Spleen (tissue), 11 donors: ENCODE data around the gene BANP. TPM values are rescaled to one million over a fixed set of nuclear protein-coding genes. Genes with fewer than 3 reads are reported as not detected.
"Not testable (repeated sequence)": the region's sequence is repeated elsewhere in the genome, so short reads cannot be mapped to it uniquely, and the experiment has no call there.

Experiments used
- DNase-seq: peaks from one replicate; pipeline ENCODE4 v3.0.0-alpha.2; 2020
- H3K27ac ChIP-seq, 8 donors: fragments of 200-600 bp; sonication (generic) in 7 of 8; 1 replicate in 4 of 8; 2 replicates in 4 of 8; pipeline versions ENCODE4 v1.5.0 to v1.8.0; 2016 to 2021; ENCODE audit warnings: inconsistent platforms in 4 of 8, mild to moderate bottlenecking in 4 of 8, moderate library complexity in 1 of 8
- H3K27me3 ChIP-seq, 7 donors: fragments of 200-600 bp; sonication (generic) in 6 of 7; replicated peaks in 1 of 7; 1 replicate in 4 of 7; 2 replicates in 3 of 7; pipeline versions ENCODE4 v1.5.0 to v1.8.0; 2016 to 2021; ENCODE audit warnings: inconsistent platforms in 3 of 7, mild to moderate bottlenecking in 1 of 7
- H3K36me3 ChIP-seq, 6 donors: fragments of 200-600 bp; sonication (generic) in 5 of 6; 1 replicate in 4 of 6; 2 replicates in 2 of 6; pipeline versions ENCODE4 v1.5.0 to v1.8.0; 2016 to 2021; ENCODE audit warnings: inconsistent platforms in 2 of 6
- H3K4me1 ChIP-seq, 6 donors: fragments of 200-600 bp; sonication (generic) in 5 of 6; 1 replicate in 3 of 6; 2 replicates in 3 of 6; pipeline versions ENCODE4 v1.5.0 to v1.8.0; 2016 to 2021; ENCODE audit warnings: inconsistent platforms in 3 of 6
- H3K4me3 ChIP-seq, 8 donors: fragments of 200-600 bp; sonication (generic) in 7 of 8; 1 replicate in 4 of 8; 2 replicates in 4 of 8; pipeline versions ENCODE4 v1.5.0 to v1.8.0; 2016 to 2021; ENCODE audit warnings: inconsistent platforms in 4 of 8, mild to moderate bottlenecking in 4 of 8, moderate library complexity in 2 of 8
- H3K9me3 ChIP-seq, 8 donors: fragments of 200-600 bp; sonication (generic) in 7 of 8; 1 replicate in 4 of 8; 2 replicates in 4 of 8; pipeline versions ENCODE4 v1.5.0 to v1.8.0; 2016 to 2021; ENCODE audit warnings: inconsistent platforms in 4 of 8
- POLR2A ChIP-seq, 3 donors: fragments of 450-650 bp; IDR thresholded peaks; one replicate each; pipeline ENCODE4 v1.5.1; 2017; ENCODE audit warnings: antibody characterized with exemption in 3 of 3, mild to moderate bottlenecking in 1 of 3
- POLR2AphosphoS5 ChIP-seq, 3 donors: sonication (generic); formaldehyde crosslinking; IDR thresholded peaks; one replicate each; pipeline ENCODE4 v1.5.1; 2017; ENCODE audit warnings: antibody characterized with exemption in 3 of 3
- WGBS, 5 donors: extraction: QIAGEN DNeasy Blood & Tissue Kit in 3 of 5; methylation state at CpG; one replicate each; pipeline versions ENCODE4 v1.1.5 to v1.1.7; 2013 to 2018; 5-methylcytosine and 5-hydroxymethylcytosine counted together
- intact Hi-C: fragments of 100-400 bp; cut with DNase I; formaldehyde crosslinking; loops from one replicate; pipeline ENCODE4 v1.15.0; 2023; ENCODE audit warnings: low total_unique reads
- polyA plus RNA-seq, 3 donors: library from polyadenylated mRNA; stranded (reverse); fragments of 200-250 nt; gene quantifications; one replicate each; pipeline ENCODE4 v1.2.1, GENCODE V29; 2013
- total RNA-seq, 7 donors: library from RNA; depleted of rRNA in 3 of 7; stranded (reverse); fragments of >200 nt in 3 of 7; fragmentation: NEBNext Ultra II Directional in 4 of 7; extraction: Animal tissue kit (Norgen Biotek cat#: 25700) in 4 of 7; gene quantifications; one replicate each; pipeline versions ENCODE4 v1.1.0 to v1.2.1, GENCODE V29; 2016 to 2021
- TF ChIP-seq, protein P1 (sequence below), 11 experiments: fragments of 200-600 bp in 7 of 11; fragments of 450-650 bp in 4 of 11; sonication (generic) in 4 of 11; IDR thresholded peaks in 8 of 11; conservative IDR thresholded peaks in 3 of 11; 1 replicate in 7 of 11; 2 replicates in 4 of 11; pipeline versions ENCODE4 v1.4.0 to v1.8.0; 2016 to 2021; ENCODE audit warnings: antibody characterized with exemption in 11 of 11, inconsistent platforms in 4 of 11, mild to moderate bottlenecking in 1 of 11
- donor health status: healthy with polysubstance abuse.
- donor health status: DM: no; HTN: no; CAD: no; lungs with moderate emphysema.
- donor health status: DM: no; HTN: no; CAD: no.
- donor health status: Bipolar disorder and iron deficiency.
- donor health status: healthy.
- donor health status: DM: no; HTN: no; CAD: no.
- donor health status: DM: yes; HTN: yes; CAD: no.

The BANP gene
- total and polyA plus RNA-seq, 10 donors: 15.9 to 57.1 (median 42.7) TPM

DNA sequence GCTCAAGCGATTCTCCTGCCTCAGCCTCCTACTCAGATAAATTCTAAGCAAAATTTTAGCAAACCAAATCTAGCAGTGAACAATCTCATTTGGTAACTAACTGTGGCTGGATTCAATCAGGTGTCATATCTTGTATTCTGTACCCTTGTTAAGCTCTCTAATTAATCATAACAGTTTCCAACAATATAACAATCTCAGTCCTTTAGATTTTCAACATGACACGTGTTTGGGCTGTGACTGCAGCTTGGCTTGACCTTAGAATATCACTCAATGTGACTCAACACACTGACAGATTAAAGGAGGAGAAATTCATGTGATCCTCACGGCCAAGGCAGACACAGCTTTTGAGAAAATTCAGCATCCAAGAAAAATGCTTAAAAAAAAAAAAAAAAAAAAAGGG lies 133.6 kb downstream of the BANP start:
- Histone ChIP-seq H3K4me3 (no peak overlapping the region), H3K27ac (no peak overlapping the region), H3K9me3 (no peaks in the 10 kb centered on the region), H3K36me3 (peaks cover 0 to 19% (median 7%) of the 10 kb centered on the region in 6 donors), H3K27me3 (no peaks in the 10 kb centered on the region), H3K4me1 (peaks cover 0 to 30% (median 10%) of the 10 kb centered on the region in 6 donors)
- TF ChIP-seq POLR2A (IDR thresholded peaks at IDR 0.05) (no peak), POLR2AphosphoS5 (IDR thresholded peaks at IDR 0.05) (no peak)
- 88 to 92% (median 90%) methylated on average over 3 of the region's 3 CpGs for WGBS, 5 donors
- DNase-seq: no peak
- intact Hi-C loops: no loop called here

DNA sequence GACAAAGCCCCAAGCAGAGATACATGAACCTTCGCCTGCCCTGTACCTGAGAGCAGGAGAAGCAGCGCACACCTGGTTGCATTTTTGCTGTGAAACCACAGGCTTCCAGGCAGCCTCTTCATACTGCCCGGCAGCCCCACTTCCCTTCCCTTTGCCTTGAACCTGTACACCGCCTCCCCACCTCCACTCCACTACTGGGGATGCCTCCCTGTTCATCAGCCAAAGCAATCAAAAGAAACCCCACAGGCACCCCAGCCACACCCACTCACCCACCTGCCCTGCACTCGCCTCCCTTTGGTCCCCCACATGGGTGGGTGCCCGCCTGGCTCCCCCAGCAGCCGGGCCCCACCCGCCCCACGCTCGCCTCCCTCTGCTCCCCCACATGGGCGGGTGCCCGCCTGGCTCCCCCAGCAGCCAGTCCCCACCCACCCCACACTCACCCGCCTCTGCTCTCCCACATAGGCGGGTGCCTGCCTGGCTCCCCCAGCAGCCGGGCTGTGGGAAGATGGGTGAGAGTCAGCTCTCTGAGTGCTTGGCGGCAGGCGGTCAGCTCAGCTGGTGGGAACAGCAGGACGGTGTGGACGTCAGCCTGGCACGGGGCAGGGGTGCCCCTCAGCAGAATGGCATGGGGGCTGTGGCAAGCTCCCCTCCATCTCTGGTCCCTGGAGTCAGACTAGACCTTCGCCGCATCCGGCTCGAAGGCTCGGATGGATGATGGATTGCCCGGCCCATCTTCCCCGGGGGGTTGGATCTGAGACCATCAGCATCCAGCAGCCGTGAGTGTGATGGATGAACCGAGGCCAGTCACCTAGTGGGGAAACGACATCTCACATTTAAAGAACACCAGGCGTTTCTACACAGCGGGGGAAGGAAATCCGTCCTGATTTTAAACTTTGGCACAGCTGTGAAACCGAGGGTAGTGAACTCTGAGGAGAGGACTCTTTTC lies 135.6 kb downstream of the BANP start:
- no peak for DNase-seq
- WGBS, 5 donors: 77 to 89% (median 80%) methylated on average over 27 to 34 of the region's 34 CpGs
- H3K4me1 ChIP-seq: peaks cover 0 to 45% (median 20%) of the 10 kb centered on the region in 6 donors
- TF ChIP-seq POLR2A (IDR thresholded peaks at IDR 0.05) (no peak), POLR2AphosphoS5 (IDR thresholded peaks at IDR 0.05) (no peak)
- TF ChIP-seq, protein P1, sequence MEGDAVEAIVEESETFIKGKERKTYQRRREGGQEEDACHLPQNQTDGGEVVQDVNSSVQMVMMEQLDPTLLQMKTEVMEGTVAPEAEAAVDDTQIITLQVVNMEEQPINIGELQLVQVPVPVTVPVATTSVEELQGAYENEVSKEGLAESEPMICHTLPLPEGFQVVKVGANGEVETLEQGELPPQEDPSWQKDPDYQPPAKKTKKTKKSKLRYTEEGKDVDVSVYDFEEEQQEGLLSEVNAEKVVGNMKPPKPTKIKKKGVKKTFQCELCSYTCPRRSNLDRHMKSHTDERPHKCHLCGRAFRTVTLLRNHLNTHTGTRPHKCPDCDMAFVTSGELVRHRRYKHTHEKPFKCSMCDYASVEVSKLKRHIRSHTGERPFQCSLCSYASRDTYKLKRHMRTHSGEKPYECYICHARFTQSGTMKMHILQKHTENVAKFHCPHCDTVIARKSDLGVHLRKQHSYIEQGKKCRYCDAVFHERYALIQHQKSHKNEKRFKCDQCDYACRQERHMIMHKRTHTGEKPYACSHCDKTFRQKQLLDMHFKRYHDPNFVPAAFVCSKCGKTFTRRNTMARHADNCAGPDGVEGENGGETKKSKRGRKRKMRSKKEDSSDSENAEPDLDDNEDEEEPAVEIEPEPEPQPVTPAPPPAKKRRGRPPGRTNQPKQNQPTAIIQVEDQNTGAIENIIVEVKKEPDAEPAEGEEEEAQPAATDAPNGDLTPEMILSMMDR (IDR thresholded peaks at IDR 0.05 in 8 of 11, conservative IDR thresholded peaks at IDR 0.05 in 3 of 11): no peak
- no peaks in the 10 kb centered on the region for H3K27me3 ChIP-seq
- H3K9me3 ChIP-seq: no peaks in the 10 kb centered on the region
- peaks cover 0 to 19% (median 7%) of the 10 kb centered on the region in 6 donors for H3K36me3 ChIP-seq
- no peak overlapping the region for H3K4me3 ChIP-seq
- intact Hi-C loops: no loop called here
- no peak overlapping the region for H3K27ac ChIP-seq

DNA sequence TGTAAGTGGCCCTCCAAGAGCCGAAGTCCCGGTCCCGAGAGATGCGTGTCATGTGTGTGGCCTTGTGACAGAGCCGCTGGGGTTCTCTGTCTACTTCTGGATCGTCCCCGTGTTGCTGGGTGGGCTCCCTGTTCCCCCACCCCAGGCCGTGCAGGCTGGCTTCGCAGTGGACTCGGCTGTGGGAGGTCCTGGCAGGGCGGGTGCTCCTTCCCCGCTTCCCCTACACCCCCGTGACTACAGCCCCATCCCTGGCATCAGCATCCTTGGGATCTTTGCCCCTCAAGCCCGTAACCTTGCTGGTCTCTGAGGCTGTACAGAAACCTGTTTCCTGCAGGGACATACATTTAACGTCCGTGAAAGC lies 136.3 kb downstream of the BANP start:
- H3K4me3 ChIP-seq: no peak overlapping the region
- H3K4me1 ChIP-seq: peaks cover 0 to 52% (median 23%) of the 10 kb centered on the region in 6 donors
- peaks cover 0 to 13% (median 5%) of the 10 kb centered on the region in 6 donors for H3K36me3 ChIP-seq
- intact Hi-C loops: no loop called here
- WGBS, 5 donors: 70 to 86% (median 80%) methylated on average over 15 to 16 of the region's 16 CpGs
- H3K9me3 ChIP-seq: no peaks in the 10 kb centered on the region
- no peaks in the 10 kb centered on the region for H3K27me3 ChIP-seq
- TF ChIP-seq POLR2A (IDR thresholded peaks at IDR 0.05) (no peak), POLR2AphosphoS5 (IDR thresholded peaks at IDR 0.05) (no peak)
- no peak overlapping the region for H3K27ac ChIP-seq
- no peak for DNase-seq

DNA sequence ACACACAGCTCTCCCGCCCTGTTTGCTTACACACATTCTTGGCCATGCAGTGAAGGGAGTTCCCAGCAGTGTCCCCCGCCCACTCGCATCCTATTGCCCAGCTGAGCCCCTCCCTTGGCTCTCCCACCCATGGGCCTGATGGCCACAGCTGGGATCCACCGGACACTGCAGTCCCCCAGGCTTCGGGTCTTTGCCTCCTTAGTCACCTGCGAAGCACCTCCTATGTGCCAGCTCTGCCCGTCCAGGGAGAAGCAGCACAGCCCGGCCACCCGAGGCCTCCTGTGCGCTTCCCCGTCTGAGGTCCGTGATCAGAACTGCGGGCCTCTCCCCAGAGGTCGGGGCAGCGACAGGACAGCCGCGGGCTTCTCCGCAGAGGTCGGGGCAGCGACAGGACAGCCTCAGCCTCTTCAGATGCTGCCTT lies 136.9 kb downstream of the BANP start:
- WGBS, 5 donors: 76 to 83% (median 81%) methylated on average over 20 of the region's 20 CpGs
- Histone ChIP-seq H3K27me3 (no peaks in the 10 kb centered on the region), H3K27ac (no peak overlapping the region), H3K36me3 (peaks cover 0 to 7% (median 0%) of the 10 kb centered on the region in 6 donors), H3K9me3 (no peaks in the 10 kb centered on the region), H3K4me1 (peaks cover 0 to 58% (median 24%) of the 10 kb centered on the region in 6 donors), H3K4me3 (no peak overlapping the region)
- intact Hi-C loops: no loop called here
- TF ChIP-seq, protein P1 (IDR thresholded peaks at IDR 0.05 in 8 of 11, conservative IDR thresholded peaks at IDR 0.05 in 3 of 11): no peak
- TF ChIP-seq POLR2A (IDR thresholded peaks at IDR 0.05) (no peak), POLR2AphosphoS5 (IDR thresholded peaks at IDR 0.05) (no peak)
- DNase-seq: no peak

DNA sequence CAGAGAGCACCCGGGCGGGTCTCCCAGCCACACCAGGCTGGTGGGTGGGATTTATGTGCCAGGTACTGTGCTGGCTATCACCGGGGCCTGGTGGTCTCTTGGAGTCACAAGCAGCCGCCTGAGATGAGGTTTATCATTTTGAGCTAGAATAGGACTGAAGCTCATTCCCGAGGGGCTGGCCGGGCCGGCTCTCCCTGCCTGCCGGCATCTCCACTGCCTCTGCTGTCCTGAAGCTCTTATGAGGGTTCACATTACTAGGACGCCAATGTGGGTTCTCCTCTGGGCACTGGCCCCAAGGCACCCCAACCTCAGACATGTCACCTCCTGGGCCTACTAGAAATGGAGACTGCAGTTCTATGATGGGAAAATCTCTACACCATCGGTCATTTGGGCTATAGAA lies 137.4 kb downstream of the BANP start:
- H3K27me3 ChIP-seq, H3K36me3 ChIP-seq, DNase-seq, H3K27ac ChIP-seq, H3K4me3 ChIP-seq, H3K9me3 ChIP-seq, intact Hi-C loops: not testable (repeated sequence)
- 56 to 84% (median 80%) methylated on average over 5 to 10 of the region's 10 CpGs for WGBS, 5 donors
- peaks cover 0 to 58% (median 24%) of the 10 kb centered on the region in 6 donors for H3K4me1 ChIP-seq

DNA sequence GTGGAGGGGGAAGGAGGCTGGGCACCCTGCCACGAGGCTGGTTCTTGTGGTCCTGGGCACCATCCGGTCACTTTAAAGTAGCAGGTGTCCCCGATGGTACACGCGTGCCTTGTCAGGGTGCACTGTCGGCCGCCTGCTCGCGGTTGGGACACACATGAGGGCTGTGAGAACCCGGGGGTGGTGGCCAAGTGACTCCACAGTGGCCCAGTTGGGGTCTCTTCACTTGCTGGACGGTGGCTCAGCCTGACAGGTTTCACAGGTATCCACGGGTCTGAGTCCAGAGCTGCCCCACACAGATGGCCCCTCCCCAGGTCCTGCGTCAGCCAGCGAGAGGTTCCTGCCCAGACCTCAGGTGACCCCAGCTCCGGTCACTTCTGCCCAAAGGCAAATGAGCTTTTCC lies 137.8 kb downstream of the BANP start:
- H3K27ac ChIP-seq, H3K27me3 ChIP-seq, H3K4me3 ChIP-seq, DNase-seq, H3K9me3 ChIP-seq, H3K36me3 ChIP-seq, intact Hi-C loops: not testable (repeated sequence)
- 75 to 90% (median 86%) methylated on average over 8 to 15 of the region's 15 CpGs for WGBS, 5 donors
- H3K4me1 ChIP-seq: peaks cover 0 to 58% (median 24%) of the 10 kb centered on the region in 6 donors

DNA sequence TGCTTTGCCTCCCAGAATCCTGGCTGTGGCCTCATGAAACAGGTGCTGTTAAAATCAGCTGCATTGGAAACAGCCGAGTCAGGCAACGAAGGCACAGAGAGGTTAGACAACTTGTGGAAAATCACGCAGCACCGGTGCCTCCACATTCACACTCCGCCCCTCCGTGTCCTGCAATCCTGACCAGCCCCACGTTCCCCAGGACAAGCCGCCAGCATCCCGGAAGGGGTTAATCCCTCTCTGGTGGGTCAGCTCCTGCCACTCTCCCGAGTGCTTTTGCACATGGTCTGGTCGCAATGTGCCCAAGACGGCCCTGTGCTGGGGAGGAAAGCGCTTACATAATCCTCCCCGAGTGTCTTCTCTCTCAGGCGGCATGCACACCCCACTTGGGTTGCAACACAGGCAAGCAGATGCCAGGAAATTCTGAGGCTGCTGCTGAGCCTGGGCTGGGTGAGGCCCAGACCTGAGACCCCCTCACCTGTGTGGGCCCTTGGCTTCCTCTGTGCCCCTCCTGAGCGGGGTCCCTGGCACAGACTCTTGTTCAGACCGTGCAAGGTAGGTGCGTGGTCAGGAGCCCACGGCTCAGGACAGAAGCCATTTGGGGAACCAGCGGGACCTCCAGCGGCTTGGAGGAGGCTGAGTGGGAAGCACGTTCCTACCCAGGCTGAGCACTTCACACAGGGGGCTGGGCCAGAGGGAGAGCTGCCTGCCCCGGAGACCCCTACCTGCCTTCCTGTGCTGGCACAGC lies 138.6 kb downstream of the BANP start:
- DNase-seq, intact Hi-C loops: not testable (repeated sequence)
- WGBS, 5 donors: 52 to 76% (median 63%) methylated on average over 15 to 23 of the region's 23 CpGs

More for the DNA sequence above, 138.6 kb downstream of the BANP start:
- H3K9me3 ChIP-seq, H3K36me3 ChIP-seq, H3K4me3 ChIP-seq, H3K27me3 ChIP-seq: not testable (repeated sequence)
- peak overlapping the region in 4 of 8 donors; percentile 72 to 77 (median 76) for H3K27ac ChIP-seq
- H3K4me1 ChIP-seq: peaks cover 0 to 58% (median 24%) of the 10 kb centered on the region in 6 donors
